Rectal smooth muscle tissue (tissue), 1 donor: Measurements from ENCODE around the gene GABBR2.

Experiments
- H3K27ac ChIP-seq: one replicate; pipeline ENCODE4 v1.7.0; 2013; ENCODE audit warnings: low read depth, low read length, inconsistent platforms
- H3K27me3 ChIP-seq: one replicate; pipeline ENCODE4 v1.7.0; 2013; ENCODE audit warnings: low read length; ENCODE audit not compliant: control insufficient read depth, insufficient read depth
- H3K36me3 ChIP-seq: one replicate; pipeline ENCODE4 v1.7.0; 2013; ENCODE audit warnings: low read length; ENCODE audit not compliant: control insufficient read depth, insufficient read depth
- H3K4me1 ChIP-seq: one replicate; pipeline ENCODE4 v1.7.0; 2013; ENCODE audit warnings: low read length; ENCODE audit not compliant: control insufficient read depth, insufficient read depth
- H3K4me3 ChIP-seq: one replicate; pipeline ENCODE4 v1.7.0; 2013; ENCODE audit warnings: low read length
- H3K9ac ChIP-seq: one replicate; pipeline ENCODE4 v1.7.0; 2013; ENCODE audit warnings: low read length

Gene GABBR2

DNA sequence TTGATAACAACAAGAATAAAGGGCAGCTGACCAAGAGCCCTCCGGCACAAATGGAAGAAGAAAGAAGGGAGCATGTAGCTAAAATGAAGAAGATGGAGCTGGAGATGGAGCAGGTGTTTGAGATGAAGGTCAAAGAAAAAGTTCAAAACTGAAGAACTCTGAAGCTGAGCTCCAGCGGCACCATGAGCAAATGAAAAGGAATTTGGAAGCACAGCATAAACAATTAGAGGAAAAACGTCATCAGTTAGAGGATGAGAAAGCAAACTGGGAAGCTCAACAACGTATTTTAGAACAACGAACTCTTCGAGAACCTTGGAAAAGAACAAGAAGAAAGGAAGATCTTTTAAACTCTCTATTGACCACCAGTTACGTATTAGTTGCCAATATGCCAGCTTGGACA lies 100.9 kb downstream of the GABBR2 start:
- no peaks in the 10 kb centered on the region for H3K36me3 ChIP-seq
- no peaks in the 10 kb centered on the region for H3K27me3 ChIP-seq
- no peaks in the 10 kb centered on the region for H3K4me1 ChIP-seq
- no peak overlapping the region for H3K9ac ChIP-seq
- no peak overlapping the region for H3K4me3 ChIP-seq
- H3K27ac ChIP-seq = no peak overlapping the region

- H3K4me1 ChIP-seq = no peaks in the 10 kb centered on the region
Observed at GRCh38 chr9:98607152-98607551, 101.6 kb downstream of the GABBR2 start.

GRCh38 chr9:98606730-98607129 lies 102.0 kb downstream of the GABBR2 start:
- no peak overlapping the region for H3K4me3 ChIP-seq
- no peak overlapping the region for H3K27ac ChIP-seq
- H3K36me3 ChIP-seq = no peaks in the 10 kb centered on the region
- no peaks in the 10 kb centered on the region for H3K27me3 ChIP-seq
- H3K9ac ChIP-seq = no peak overlapping the region
- H3K4me1 ChIP-seq = no peaks in the 10 kb centered on the region

More at GRCh38 chr9:98607152-98607551, 101.6 kb downstream of the GABBR2 start:
- Histone ChIP-seq H3K9ac (no peak overlapping the region), H3K4me3 (no peak overlapping the region), H3K27ac (no peak overlapping the region), H3K27me3 (no peaks in the 10 kb centered on the region), H3K36me3 (no peaks in the 10 kb centered on the region)

DNA sequence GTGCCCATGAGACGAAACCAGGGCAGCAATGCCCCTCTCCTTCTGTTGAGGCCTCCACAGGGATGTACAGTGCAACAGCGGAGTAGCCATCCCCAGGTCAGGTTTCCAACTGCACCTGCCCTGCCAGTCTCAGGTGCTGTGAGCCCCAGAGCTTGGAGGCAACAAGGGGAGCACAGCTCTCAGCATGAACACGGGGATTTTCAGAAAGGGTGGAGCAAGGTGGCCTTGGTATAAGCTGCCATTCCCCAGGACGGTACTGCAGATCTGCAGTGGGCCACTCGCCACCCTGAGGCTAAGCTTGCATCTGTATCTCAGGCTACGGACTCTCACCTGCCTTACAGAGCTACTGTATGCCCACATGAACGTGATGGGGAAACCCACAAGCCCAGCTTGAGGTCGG lies 103.6 kb downstream of the GABBR2 start:
- Histone ChIP-seq H3K4me1 (no peaks in the 10 kb centered on the region), H3K36me3 (no peaks in the 10 kb centered on the region), H3K27me3 (no peaks in the 10 kb centered on the region), H3K4me3 (no peak overlapping the region), H3K9ac (no peak overlapping the region), H3K27ac (no peak overlapping the region)

GRCh38 chr9:98603821-98604383 lies 104.8 kb downstream of the GABBR2 start:
- Histone ChIP-seq H3K4me1 (no peaks in the 10 kb centered on the region), H3K36me3 (no peaks in the 10 kb centered on the region), H3K27ac (no peak overlapping the region), H3K27me3 (no peaks in the 10 kb centered on the region), H3K4me3 (no peak overlapping the region), H3K9ac (no peak overlapping the region)

DNA sequence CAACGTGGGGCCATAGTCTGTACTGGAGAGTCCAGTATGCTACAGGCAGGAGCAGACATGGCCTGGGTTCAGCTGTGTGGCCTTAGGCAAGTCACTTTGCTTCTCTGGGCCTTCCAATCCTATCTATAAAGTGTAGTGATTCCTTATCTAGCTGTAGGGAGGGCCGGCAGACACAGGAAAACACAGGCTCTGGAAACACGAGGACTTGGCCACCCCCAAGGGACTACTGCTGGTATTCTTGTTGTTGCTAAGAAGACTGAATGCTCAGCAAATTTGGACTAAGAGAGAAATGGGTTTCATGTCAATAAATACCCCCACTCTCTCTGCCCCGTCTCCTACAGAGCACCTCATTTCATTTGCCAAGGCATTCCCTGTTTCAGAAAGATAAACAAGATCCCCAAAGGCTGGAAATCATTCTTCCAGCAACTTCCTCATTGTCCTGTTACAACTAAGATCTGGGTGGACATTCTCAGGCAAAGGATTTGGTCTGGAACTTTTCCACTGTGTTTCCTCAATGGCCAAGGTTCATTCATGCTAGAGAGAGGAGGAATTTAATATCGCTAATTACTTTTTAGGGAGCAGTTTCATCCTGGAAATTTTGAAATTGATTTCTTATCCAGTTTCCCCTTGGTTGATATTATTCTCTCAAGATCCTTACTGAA lies 105.8 kb downstream of the GABBR2 start:
- Histone ChIP-seq H3K27me3 (no peaks in the 10 kb centered on the region), H3K36me3 (no peaks in the 10 kb centered on the region), H3K4me1 (no peaks in the 10 kb centered on the region), H3K27ac (no peak overlapping the region), H3K9ac (no peak overlapping the region), H3K4me3 (no peak overlapping the region)

GRCh38 chr9:98600631-98601030 lies 108.1 kb downstream of the GABBR2 start:
- Histone ChIP-seq H3K4me1 (no peaks in the 10 kb centered on the region), H3K27me3 (no peaks in the 10 kb centered on the region), H3K4me3 (no peak overlapping the region), H3K36me3 (no peaks in the 10 kb centered on the region), H3K9ac (no peak overlapping the region), H3K27ac (no peak overlapping the region)

DNA sequence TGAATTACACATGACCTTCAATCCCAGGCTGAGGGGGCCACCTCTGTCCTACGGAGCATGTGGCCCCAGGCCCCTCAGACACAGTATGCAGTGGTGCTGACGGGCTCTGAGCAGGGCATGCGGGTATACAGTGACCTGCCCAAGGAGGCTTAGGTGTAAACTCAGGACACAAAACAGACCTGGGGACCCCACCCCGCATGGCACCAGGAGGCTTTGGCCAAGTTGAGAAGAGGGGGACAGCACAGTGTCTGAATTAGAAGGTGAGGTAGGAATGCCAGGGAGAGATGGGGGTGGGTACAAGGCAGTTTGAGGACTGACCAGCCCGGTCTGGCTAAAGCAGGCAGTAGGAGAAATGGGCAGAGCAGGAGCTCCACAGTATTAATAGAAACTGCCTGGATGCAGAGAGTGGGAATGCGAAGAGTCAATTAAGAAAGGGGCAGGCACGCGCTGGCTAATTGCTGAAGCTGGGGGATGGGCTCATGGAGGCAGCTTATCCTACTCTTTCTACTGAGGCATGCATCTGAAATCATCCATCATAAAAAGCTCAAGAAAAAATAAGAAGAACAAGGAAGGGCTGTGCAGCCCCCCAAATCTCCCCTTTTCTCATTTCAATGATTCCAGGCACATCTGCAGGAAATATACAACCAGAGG lies 109.0 kb downstream of the GABBR2 start:
- Histone ChIP-seq H3K36me3 (no peaks in the 10 kb centered on the region), H3K4me1 (no peaks in the 10 kb centered on the region), H3K9ac (no peak overlapping the region), H3K4me3 (no peak overlapping the region), H3K27ac (no peak overlapping the region), H3K27me3 (no peaks in the 10 kb centered on the region)

DNA sequence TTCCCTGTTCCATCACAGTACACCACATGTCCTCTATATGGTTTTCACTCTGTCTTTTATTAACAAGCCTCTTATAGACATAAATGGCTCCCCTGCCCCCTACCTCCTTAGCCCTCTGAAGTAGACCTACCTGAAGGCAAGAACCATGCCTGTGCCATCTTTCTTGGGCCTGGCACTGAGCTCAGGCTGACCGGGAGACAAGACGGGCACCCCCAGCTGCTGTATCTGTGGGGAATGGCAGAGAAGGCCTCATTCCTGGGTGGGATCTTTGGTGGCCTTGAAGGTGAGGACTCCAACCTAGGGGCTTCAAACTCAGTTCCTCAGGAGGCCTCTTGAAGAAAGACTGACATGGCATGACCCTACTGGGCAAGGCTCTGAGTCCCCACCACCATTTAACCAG lies 109.9 kb downstream of the GABBR2 start:
- Histone ChIP-seq H3K4me1 (no peaks in the 10 kb centered on the region), H3K4me3 (no peak overlapping the region), H3K36me3 (no peaks in the 10 kb centered on the region), H3K27ac (no peak overlapping the region), H3K9ac (no peak overlapping the region), H3K27me3 (no peaks in the 10 kb centered on the region)

DNA sequence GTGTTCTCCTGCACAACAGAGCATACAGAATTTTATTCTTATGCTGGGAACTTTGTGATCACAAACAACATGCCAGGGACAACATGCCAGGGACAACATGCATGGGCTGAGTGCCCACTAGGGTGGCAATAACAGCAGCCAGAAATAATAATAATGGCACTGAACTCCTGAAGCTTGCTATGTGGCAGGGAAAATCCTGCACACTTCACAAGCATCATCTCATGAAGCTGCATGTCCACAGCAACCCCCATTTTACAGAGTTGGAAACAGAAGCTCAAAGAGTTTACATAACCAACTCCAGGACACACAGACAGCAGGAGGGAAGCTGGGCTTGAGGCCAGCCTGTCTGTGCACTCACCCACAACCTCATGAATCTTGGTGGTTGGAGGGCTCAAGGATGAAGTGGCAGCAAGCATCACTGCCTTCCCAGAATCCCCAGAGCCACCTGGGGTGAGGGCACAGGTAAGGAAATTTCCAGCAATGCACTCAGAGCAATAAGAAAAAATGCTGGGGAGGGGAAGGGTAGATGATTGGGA lies 111.4 kb downstream of the GABBR2 start:
- no peak overlapping the region for H3K9ac ChIP-seq
- H3K36me3 ChIP-seq = no peaks in the 10 kb centered on the region
- H3K27me3 ChIP-seq = no peaks in the 10 kb centered on the region
- no peaks in the 10 kb centered on the region for H3K4me1 ChIP-seq
- no peak overlapping the region for H3K27ac ChIP-seq
- H3K4me3 ChIP-seq = no peak overlapping the region

GRCh38 chr9:98596486-98596885 lies 112.2 kb downstream of the GABBR2 start:
- H3K27ac ChIP-seq = no peak overlapping the region
- H3K27me3 ChIP-seq = no peaks in the 10 kb centered on the region
- no peak overlapping the region for H3K9ac ChIP-seq
- no peaks in the 10 kb centered on the region for H3K4me1 ChIP-seq
- no peak overlapping the region for H3K4me3 ChIP-seq
- H3K36me3 ChIP-seq = no peaks in the 10 kb centered on the region

DNA sequence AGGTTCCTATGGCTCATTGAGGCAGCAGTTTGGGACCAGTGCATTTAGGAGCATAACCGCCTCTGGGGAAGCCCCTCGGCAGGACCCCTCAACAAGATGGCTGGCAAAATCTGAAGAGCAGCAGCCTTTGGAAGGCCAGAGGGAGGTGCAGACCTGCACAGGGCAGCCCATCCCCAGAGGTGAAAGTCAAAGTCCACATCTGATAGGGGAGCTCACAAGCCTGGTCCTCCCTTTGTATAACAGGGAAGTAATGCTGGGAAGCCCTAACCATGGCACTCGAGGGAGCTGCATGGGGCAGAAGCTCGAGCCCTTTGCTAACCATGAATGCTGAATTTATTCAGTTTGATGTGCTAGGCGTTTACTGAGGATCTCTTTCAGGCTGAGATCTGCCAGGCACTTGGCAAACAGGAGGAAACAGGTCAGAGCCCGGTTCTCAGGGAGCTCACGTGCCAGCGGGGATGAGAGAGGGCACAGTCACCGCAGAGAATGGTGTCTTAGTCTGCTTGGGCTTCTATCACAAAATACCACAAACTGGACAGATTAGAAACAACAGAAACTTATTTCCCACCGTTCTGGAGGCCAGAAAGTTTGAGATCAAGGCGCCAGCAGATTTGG lies 114.1 kb downstream of the GABBR2 start:
- no peak overlapping the region for H3K4me3 ChIP-seq

More for the DNA sequence above, 114.1 kb downstream of the GABBR2 start:
- Histone ChIP-seq H3K27ac (no peak overlapping the region), H3K36me3 (no peaks in the 10 kb centered on the region), H3K9ac (no peak overlapping the region), H3K27me3 (no peaks in the 10 kb centered on the region), H3K4me1 (no peaks in the 10 kb centered on the region)
